K562 (cell line): ENCODE data around the gene GAPDHS. TPM values are rescaled to one million over a fixed set of nuclear protein-coding genes. Genes with fewer than 3 reads are reported as not detected.

Source experiments
- ARID2 ChIP-seq: fragments of 450-650 bp; IDR thresholded peaks from 2 replicates; pipeline ENCODE4 v1.6.1; 2017; ENCODE audit warnings: antibody characterized with exemption, mild to moderate bottlenecking
- CREB5 ChIP-seq: fragments of 250-450 bp; sonication (Bioruptor Pico); IDR thresholded peaks from 2 replicates; pipeline ENCODE4 v1.5.0; 2020; ENCODE audit warnings: mild to moderate bottlenecking
- HMGN3 ChIP-seq: IDR thresholded peaks from 2 replicates; pipeline ENCODE4 v1.6.1; 2011; ENCODE audit warnings: borderline replicate concordance, low read depth, mild to moderate bottlenecking, mixed read lengths, low read length; ENCODE audit not compliant: insufficient read length; ENCODE audit errors: extremely low read depth
- HNRNPL ChIP-seq: fragments of 200-400 bp; formaldehyde crosslinking; IDR thresholded peaks from 2 replicates; pipeline ENCODE4 v1.6.1; 2017; ENCODE audit warnings: low read depth, mild to moderate bottlenecking, low read length
- ILF3 ChIP-seq: fragments of 450-650 bp; IDR thresholded peaks from 2 replicates; pipeline ENCODE4 v1.6.1; 2018; ENCODE audit warnings: antibody characterized with exemption, mild to moderate bottlenecking, moderate library complexity, borderline replicate concordance
- JUND ChIP-seq, 2 experiments: IDR thresholded peaks; 2 replicates in 1 of 2; 3 replicates in 1 of 2; pipeline ENCODE4 v1.6.1; 2011; ENCODE audit warnings: borderline replicate concordance in 2 of 2, low read depth in 2 of 2, low read length in 2 of 2, improper control_type of control experiment in 1 of 2, missing biosample characterization in 1 of 2, missing genetic modification characterization in 1 of 2, missing genetic modification reagents in 1 of 2
- KLF1 ChIP-seq: fragments of 450-650 bp; IDR thresholded peaks from 2 replicates; pipeline ENCODE4 v1.6.1; 2016; ENCODE audit warnings: missing genetic modification characterization, missing compliant biosample characterization
- MAZ ChIP-seq, 2 experiments: fragments of 450-650 bp in 1 of 2; sonication (generic) in 1 of 2; formaldehyde crosslinking; IDR thresholded peaks in 1 of 2; conservative IDR thresholded peaks in 1 of 2; 2 replicates each; pipeline versions ENCODE4 v1.4.0 to v1.5.0; 2020; ENCODE audit warnings: mild to moderate bottlenecking in 1 of 2, missing genetic modification reagents in 1 of 2
- MECOM ChIP-seq: fragments of 250-450 bp; sonication (Bioruptor Pico); IDR thresholded peaks from 2 replicates; pipeline ENCODE4 v1.8.0; 2022; ENCODE audit warnings: inconsistent platforms
- NFYB ChIP-seq: IDR thresholded peaks from 2 replicates; pipeline ENCODE4 v1.6.1; 2011; ENCODE audit warnings: mild to moderate bottlenecking, moderate library complexity; ENCODE audit not compliant: insufficient read length; ENCODE audit errors: extremely low read depth
- PHF8 ChIP-seq: fragments of 200-600 bp; sonication (generic); IDR thresholded peaks from 2 replicates; pipeline ENCODE4 v1.6.1; 2012; ENCODE audit warnings: mixed run types, mild to moderate bottlenecking, inconsistent platforms, low read length, moderate library complexity, borderline replicate concordance
- RBFOX2 ChIP-seq: fragments of 200-400 bp; formaldehyde crosslinking; IDR thresholded peaks from 2 replicates; pipeline ENCODE4 v1.6.1; 2017; ENCODE audit warnings: low read depth, mild to moderate bottlenecking, low read length, moderate library complexity
- RBM15 ChIP-seq: fragments of 200-400 bp; formaldehyde crosslinking; IDR thresholded peaks from 2 replicates; pipeline ENCODE4 v1.6.1; 2018; ENCODE audit warnings: mild to moderate bottlenecking, low read length, moderate library complexity; ENCODE audit not compliant: insufficient read depth
- SAP30 ChIP-seq: fragments of 200-600 bp; sonication (generic); IDR thresholded peaks from 2 replicates; pipeline ENCODE4 v1.6.1; 2012; ENCODE audit warnings: borderline replicate concordance, low read depth, mild to moderate bottlenecking, moderate library complexity, low read length, control low read depth, inconsistent platforms; ENCODE audit not compliant: insufficient read depth, poor library complexity, severe bottlenecking
- SMAD4 ChIP-seq: fragments of 250-450 bp; sonication (Bioruptor Pico); conservative IDR thresholded peaks from 2 replicates; pipeline ENCODE4 v1.8.0; 2021; ENCODE audit warnings: inconsistent platforms, mild to moderate bottlenecking, moderate library complexity
- SMARCA5 ChIP-seq: fragments of 450-650 bp; IDR thresholded peaks from 2 replicates; pipeline ENCODE4 v1.6.1; 2016
- STAG1 ChIP-seq: sonication (generic); formaldehyde crosslinking; IDR thresholded peaks from 2 replicates; pipeline ENCODE4 v1.5.0; 2020; ENCODE audit warnings: missing genetic modification reagents, borderline replicate concordance
- TAF1 ChIP-seq: IDR thresholded peaks from 2 replicates; pipeline ENCODE4 v1.6.1; 2011; ENCODE audit warnings: mild to moderate bottlenecking, low read length, moderate library complexity; ENCODE audit not compliant: insufficient read depth, control insufficient read depth, severe bottlenecking; ENCODE audit errors: extremely low read depth
- ZBTB1 ChIP-seq: sonication (generic); formaldehyde crosslinking; IDR thresholded peaks from 2 replicates; pipeline ENCODE4 v1.8.1; 2023; ENCODE audit warnings: missing genetic modification reagents, low read depth, mild to moderate bottlenecking, borderline replicate concordance
- ZFP36 ChIP-seq: fragments of 150-350 bp; IDR thresholded peaks from 2 replicates; pipeline ENCODE4 v1.6.1; 2018; ENCODE audit warnings: low read length, low read depth; ENCODE audit not compliant: partially characterized antibody
- ZFP91 ChIP-seq: sonication (generic); formaldehyde crosslinking; IDR thresholded peaks from 2 replicates; pipeline ENCODE4 v1.8.0; 2022; ENCODE audit warnings: mild to moderate bottlenecking, missing genetic modification reagents
- ZNF24 ChIP-seq: fragments of 450-650 bp; IDR thresholded peaks from 2 replicates; pipeline ENCODE4 v1.6.1; 2016
- ZNF408 ChIP-seq: fragments of 250-450 bp; sonication (Bioruptor Pico); IDR thresholded peaks from 2 replicates; pipeline ENCODE4 v1.4.0; 2020; ENCODE audit warnings: low read depth, mild to moderate bottlenecking, moderate library complexity
- ZNF551 ChIP-seq: fragments of 250-450 bp; sonication (Bioruptor Pico); IDR thresholded peaks from 2 replicates; pipeline ENCODE4 v1.5.0; 2021; ENCODE audit warnings: mild to moderate bottlenecking, moderate library complexity
- ZNF830 ChIP-seq: fragments of 250-450 bp; sonication (Bioruptor Pico); IDR thresholded peaks from 2 replicates; pipeline ENCODE4 v1.5.0; 2021; ENCODE audit warnings: mild to moderate bottlenecking
- polyA plus RNA-seq, 8 experiments: library from polyadenylated mRNA; depleted of rRNA in 4 of 8; stranded (reverse) in 5 of 8; unstranded in 3 of 8; fragments of >200 nt; fragmentation: Nextera tagmentation in 2 of 8; fragmentation: Illumina TruSeq in 1 of 8; extraction: Ambion mirVana in 2 of 8; extraction: Trizol in 1 of 8; gene quantifications; 2 replicates each; pipeline versions ENCODE4 v1.2.1 to v1.2.3, GENCODE V29; 2011 to 2014; ENCODE audit warnings: inconsistent platforms in 1 of 8, missing spikeins in 1 of 8
- total RNA-seq, 7 experiments: library from RNA; depleted of rRNA in 6 of 7; stranded (reverse); fragments of >200 nt in 6 of 7; fragmentation: Illumina TruSeq in 2 of 7; extraction: Trizol in 2 of 7; gene quantifications; 2 replicates each; pipeline versions ENCODE4 v1.2.1 to v1.2.3, GENCODE V29; 2011 to 2021; ENCODE audit warnings: low replicate concordance in 1 of 7

Gene GAPDHS
- total and polyA plus RNA-seq, 9 of the 15 experiments (the other 6 are each of a cell fraction or from before 2014, with no cell fraction given): 0.08 to 0.12 TPM; not detected in 7

- TF ChIP-seq SAP30 (peak; percentile 86), ILF3 (no peak), ARID2 (no peak), HNRNPL (peak; percentile 67; the same call in 1 of the 2 replicates), CREB5 (CRISPR knock-in tag) (no peak), ZNF830 (CRISPR knock-in tag) (no peak), MECOM (CRISPR knock-in tag) (no peak), ZBTB1 (no peak), ZNF24 (no peak), SMARCA5 (no peak), STAG1 (CRISPR knock-in tag) (no peak), ZNF551 (CRISPR knock-in tag) (no peak), ZFP91 (CRISPR knock-in tag) (no peak), ZNF408 (no peak), NFYB (no peak), RBM15 (no peak), SMAD4 (CRISPR knock-in tag) (peak; percentile 47; the same call in 1 of the 2 replicates), MAZ (CRISPR knock-in tag; conservative IDR thresholded peaks at IDR 0.05 in 1 of 2, IDR thresholded peaks at IDR 0.05 in 1 of 2) (peak; percentile 73 to 95), RBFOX2 (peak; percentile 95), TAF1 (peak; percentile 80), HMGN3 (no peak), KLF1 (tag) (0 out of 2 replicates have a peak, but pooled peaks have one; percentile 54), JUND (IDR thresholded peaks at IDR 0.05; ENCODE audit: borderline replicate concordance, low read depth, low read length) (peak; percentile 71), JUND (tag; IDR thresholded peaks at IDR 0.05; ENCODE audit: borderline replicate concordance, low read depth, low read length) (no peak; the same call in 2 of the 3 replicates), PHF8 (peak; percentile 91; the same call in 1 of the 2 replicates), ZFP36 (no peak)
Measured at GRCh38 chr19:35545001-35545854, 12.0 kb downstream of the GAPDHS start, which contains the start of gene TMEM147 (continued).
